GM23248 (cell line): ENCODE data around the gene PROM2.

Experiments used
- EZH2 ChIP-seq: fragments of 200-600 bp; sonication (generic); IDR thresholded peaks from 2 replicates; pipeline ENCODE4 v1.6.1; 2018; ENCODE audit warnings: antibody characterized with exemption, mild to moderate bottlenecking; ENCODE audit not compliant: insufficient read depth, poor library complexity, severe bottlenecking
- EZH2phosphoT487 ChIP-seq: fragments of 200-600 bp; sonication (generic); IDR thresholded peaks from 2 replicates; pipeline ENCODE4 v1.6.1; 2018; ENCODE audit warnings: antibody characterized with exemption, moderate library complexity, mild to moderate bottlenecking, low read depth; ENCODE audit not compliant: insufficient read depth

DNA sequence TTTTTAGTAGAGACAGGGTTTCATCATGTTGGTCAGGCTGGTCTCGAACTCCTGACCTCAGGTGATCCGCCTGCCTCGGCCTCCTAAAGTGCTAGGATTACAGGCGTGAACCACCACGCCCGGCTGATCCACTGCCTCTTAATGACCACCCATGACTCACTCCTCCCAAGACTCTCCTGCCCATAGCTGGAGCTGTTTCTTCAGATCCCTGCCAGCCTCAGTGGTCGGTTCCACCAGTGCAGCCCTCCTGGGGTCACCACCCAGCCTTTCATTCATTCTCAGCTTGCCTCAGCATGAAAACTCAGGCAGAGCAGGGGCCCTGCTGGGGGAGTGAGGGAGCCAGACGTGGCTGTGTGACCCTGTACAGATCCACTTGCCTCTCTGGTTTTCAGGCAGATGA, 35.4 kb downstream of the PROM2 start:
- TF ChIP-seq EZH2 (no peak), EZH2phosphoT487 (no peak)
